Measurements from ENCODE around the gene AHNAK. TPM values are rescaled to one million over a fixed set of nuclear protein-coding genes. Genes with fewer than 3 reads are reported as not detected.
"Not testable (repeated sequence)": the region's sequence is repeated elsewhere in the genome, so short reads cannot be mapped to it uniquely, and the experiment has no call there.

Gene AHNAK
- total RNA-seq, 2 experiments from 2014 or later = 0.21 to 0.28 TPM

- H4K20me1 ChIP-seq (ENCODE audit: insufficient read depth, low read length) = no peaks in the 10 kb centered on the region
- H3K9me2 ChIP-seq (ENCODE audit: insufficient read depth, low read length) = no peaks in the 10 kb centered on the region
- ChIA-PET POLR2A (interaction anchor here (1.2 kb wide), 1 partner anchor 100 kb away, joined by 8 read pairs; no protein-coding TSS in a partner anchor), CTCF (ENCODE audit: unreplicated experiment) (no interaction called here)
- H3K9me3 ChIP-seq (ENCODE audit: low read length) = no peaks in the 10 kb centered on the region
- TF ChIP-seq EZH2phosphoT487 (IDR thresholded peaks at IDR 0.05; ENCODE audit: borderline replicate concordance, low read depth, low read length) = no peak
- TF ChIP-seq, protein P1, sequence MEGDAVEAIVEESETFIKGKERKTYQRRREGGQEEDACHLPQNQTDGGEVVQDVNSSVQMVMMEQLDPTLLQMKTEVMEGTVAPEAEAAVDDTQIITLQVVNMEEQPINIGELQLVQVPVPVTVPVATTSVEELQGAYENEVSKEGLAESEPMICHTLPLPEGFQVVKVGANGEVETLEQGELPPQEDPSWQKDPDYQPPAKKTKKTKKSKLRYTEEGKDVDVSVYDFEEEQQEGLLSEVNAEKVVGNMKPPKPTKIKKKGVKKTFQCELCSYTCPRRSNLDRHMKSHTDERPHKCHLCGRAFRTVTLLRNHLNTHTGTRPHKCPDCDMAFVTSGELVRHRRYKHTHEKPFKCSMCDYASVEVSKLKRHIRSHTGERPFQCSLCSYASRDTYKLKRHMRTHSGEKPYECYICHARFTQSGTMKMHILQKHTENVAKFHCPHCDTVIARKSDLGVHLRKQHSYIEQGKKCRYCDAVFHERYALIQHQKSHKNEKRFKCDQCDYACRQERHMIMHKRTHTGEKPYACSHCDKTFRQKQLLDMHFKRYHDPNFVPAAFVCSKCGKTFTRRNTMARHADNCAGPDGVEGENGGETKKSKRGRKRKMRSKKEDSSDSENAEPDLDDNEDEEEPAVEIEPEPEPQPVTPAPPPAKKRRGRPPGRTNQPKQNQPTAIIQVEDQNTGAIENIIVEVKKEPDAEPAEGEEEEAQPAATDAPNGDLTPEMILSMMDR (conservative IDR thresholded peaks at IDR 0.05; ENCODE audit: low read length) = no peak
- no peak overlapping the region for H3K4me2 ChIP-seq (ENCODE audit: low read length)
- H3K79me2 ChIP-seq (ENCODE audit: insufficient read depth, low read depth, low read length) = no peaks in the 10 kb centered on the region
- H3K4me3 ChIP-seq (ENCODE audit: low read depth, low read length, poor library complexity, severe bottlenecking) = no peak overlapping the region
- intact Hi-C loops (cut with micrococcal nuclease; ENCODE audit: unreplicated experiment) = no loop called here
- H2AFZ ChIP-seq (ENCODE audit: low read length) = no peak overlapping the region
- H3K4me1 ChIP-seq (ENCODE audit: insufficient read depth, low read length, poor library complexity, severe bottlenecking) = no peaks in the 10 kb centered on the region
- BruUV-seq (replicated peaks) = no TSS peak
- H3K36me3 ChIP-seq (ENCODE audit: insufficient read depth, low read length) = no peaks in the 10 kb centered on the region
- DNase-seq (ENCODE audit: low spot score) = no peak
- no peak overlapping the region for H3K27ac ChIP-seq (ENCODE audit: low read depth, low read length, poor library complexity, severe bottlenecking)
These were observed 95.9 kb downstream of the AHNAK start for GRCh38 chr11:62450543-62451240.

- H3K9me3 ChIP-seq (ENCODE audit: low read length); H3K27ac ChIP-seq (ENCODE audit: low read depth, low read length, poor library complexity, severe bottlenecking); H3K79me2 ChIP-seq (ENCODE audit: insufficient read depth, low read depth, low read length); intact Hi-C loops (cut with micrococcal nuclease; ENCODE audit: unreplicated experiment); H3K4me3 ChIP-seq (ENCODE audit: low read depth, low read length, poor library complexity, severe bottlenecking); POLR2A ChIA-PET; H2AFZ ChIP-seq (ENCODE audit: low read length); H4K20me1 ChIP-seq (ENCODE audit: insufficient read depth, low read length); BruUV-seq (replicated peaks); DNase-seq (ENCODE audit: low spot score); CTCF ChIA-PET (ENCODE audit: unreplicated experiment); H3K4me1 ChIP-seq (ENCODE audit: insufficient read depth, low read length, poor library complexity, severe bottlenecking); H3K9me2 ChIP-seq (ENCODE audit: insufficient read depth, low read length); H3K4me2 ChIP-seq (ENCODE audit: low read length); H3K36me3 ChIP-seq (ENCODE audit: insufficient read depth, low read length): not testable (repeated sequence)
These were observed 96.7 kb downstream of the AHNAK start for GRCh38 chr11:62449912-62450311.

- Histone ChIP-seq H3K4me1 (ENCODE audit: insufficient read depth, low read length, poor library complexity, severe bottlenecking) (no peaks in the 10 kb centered on the region), H3K9me3 (ENCODE audit: low read length) (no peaks in the 10 kb centered on the region), H3K27ac (ENCODE audit: low read depth, low read length, poor library complexity, severe bottlenecking) (no peak overlapping the region), H3K4me3 (ENCODE audit: low read depth, low read length, poor library complexity, severe bottlenecking) (no peak overlapping the region), H3K9me2 (ENCODE audit: insufficient read depth, low read length) (no peaks in the 10 kb centered on the region), H2AFZ (ENCODE audit: low read length) (no peak overlapping the region), H3K36me3 (ENCODE audit: insufficient read depth, low read length) (no peaks in the 10 kb centered on the region), H3K79me2 (ENCODE audit: insufficient read depth, low read depth, low read length) (no peaks in the 10 kb centered on the region), H4K20me1 (ENCODE audit: insufficient read depth, low read length) (no peaks in the 10 kb centered on the region), H3K4me2 (ENCODE audit: low read length) (no peak overlapping the region)
- DNase-seq (ENCODE audit: low spot score) = no peak
- TF ChIP-seq, protein P1 (conservative IDR thresholded peaks at IDR 0.05; ENCODE audit: low read length) = no peak
- TF ChIP-seq EZH2phosphoT487 (IDR thresholded peaks at IDR 0.05; ENCODE audit: borderline replicate concordance, low read depth, low read length) = no peak
- intact Hi-C loops (cut with micrococcal nuclease; ENCODE audit: unreplicated experiment) = no loop called here
- ChIA-PET POLR2A (no interaction called here), CTCF (ENCODE audit: unreplicated experiment) (no interaction called here)
- no TSS peak for BruUV-seq (replicated peaks)
These were observed 97.2 kb downstream of the AHNAK start for GRCh38 chr11:62449451-62449851.

Measured in OCI-LY7 (cell line).